T-helper 2 cell treated with Interferon-gamma antibody and Interleukin-4, amounts not matched to agents 5 μg/mL and 100 μg/mL, for 36 hours (primary cell): ENCODE data around the gene PMEPA1.

ENCODE experiments used
- DNase-seq: peaks from one replicate; pipeline ENCODE4 v3.0.0; 2021; ENCODE audit warnings: low spot score
- H3K27ac Mint-ChIP-seq: one replicate; pipeline ENCODE4 v1.8.0; 2021; ENCODE audit warnings: mild to moderate bottlenecking, mixed read lengths
- H3K27me3 Mint-ChIP-seq: one replicate; pipeline ENCODE4 v1.8.0; 2021; ENCODE audit warnings: low read depth, mixed read lengths
- H3K36me3 Mint-ChIP-seq: one replicate; pipeline ENCODE4 v1.8.0; 2021; ENCODE audit warnings: low read depth, mixed read lengths
- H3K4me1 Mint-ChIP-seq: one replicate; pipeline ENCODE4 v1.8.0; 2021; ENCODE audit warnings: low read depth, mixed read lengths
- H3K4me3 Mint-ChIP-seq: one replicate; pipeline ENCODE4 v1.8.0; 2022; ENCODE audit warnings: mild to moderate bottlenecking, moderate library complexity, mixed read lengths
- H3K9me3 Mint-ChIP-seq: one replicate; pipeline ENCODE4 v1.8.0; 2021; ENCODE audit warnings: mixed read lengths

Gene PMEPA1

DNA sequence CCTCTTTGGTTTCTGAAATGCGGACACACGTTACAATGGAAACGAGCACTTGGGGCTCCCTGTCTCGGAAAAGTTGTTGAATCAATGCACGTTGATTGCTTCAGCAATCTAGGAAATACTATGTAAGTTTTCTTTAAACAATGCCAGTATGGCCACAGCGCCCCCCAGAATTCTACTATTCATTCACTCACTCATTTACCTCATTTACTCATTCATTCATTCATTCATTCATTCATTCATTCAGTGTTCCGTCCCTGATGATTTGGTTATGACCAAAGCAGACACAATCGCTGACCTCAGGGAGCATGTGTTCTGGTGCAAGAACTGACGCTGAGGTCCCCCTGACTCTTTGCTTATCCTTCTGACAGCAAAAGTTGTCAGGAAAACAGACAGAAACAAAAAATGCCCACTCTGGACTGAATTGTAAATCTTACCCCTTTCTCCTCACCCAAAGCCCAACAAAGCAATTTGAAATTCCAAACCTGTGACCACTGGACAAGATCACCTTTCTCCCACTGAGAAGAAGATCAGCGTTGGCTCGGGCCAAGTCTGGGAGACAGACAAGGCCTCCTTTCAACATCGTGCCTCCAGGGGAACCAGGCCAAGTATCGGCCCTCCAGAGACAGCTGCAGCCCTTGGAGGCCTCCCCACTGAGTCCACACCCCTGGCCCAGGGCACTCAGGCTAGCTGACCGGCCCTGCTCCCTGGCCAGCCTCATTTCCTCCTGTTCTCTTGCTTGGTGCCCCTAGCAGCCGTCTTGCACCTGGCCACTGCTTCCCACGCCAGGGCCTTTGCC lies 15.0 kb upstream of the PMEPA1 start:
- no peaks in the 10 kb centered on the region for H3K36me3 Mint-ChIP-seq
- no peak for DNase-seq
- no peak overlapping the region for H3K4me3 Mint-ChIP-seq
- no peaks in the 10 kb centered on the region for H3K9me3 Mint-ChIP-seq
- H3K27ac Mint-ChIP-seq, result no peak overlapping the region
- H3K27me3 Mint-ChIP-seq, result no peaks in the 10 kb centered on the region
- no peaks in the 10 kb centered on the region for H3K4me1 Mint-ChIP-seq

DNA sequence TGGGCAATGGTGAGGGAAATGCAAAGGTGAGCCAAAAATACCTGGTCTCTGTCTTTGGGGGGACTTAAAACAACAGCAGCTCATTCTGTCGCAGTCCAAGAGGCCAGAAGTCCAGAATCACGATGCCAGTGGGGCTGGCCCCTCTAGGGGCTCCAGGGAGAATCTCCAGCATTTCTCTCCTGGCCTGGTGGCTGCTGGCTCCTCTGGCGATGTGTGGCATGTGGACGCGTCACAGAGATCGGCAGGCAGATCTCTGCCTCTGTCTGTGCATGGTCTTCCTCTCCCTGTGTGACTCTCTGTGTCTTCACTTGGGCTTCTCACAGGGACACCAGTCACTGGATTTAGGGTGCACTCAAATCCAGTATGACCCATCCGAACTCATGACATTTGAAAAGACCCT lies 14.0 kb upstream of the PMEPA1 start:
- H3K36me3 Mint-ChIP-seq, result no peaks in the 10 kb centered on the region
- no peak for DNase-seq
- H3K4me3 Mint-ChIP-seq, result no peak overlapping the region
- H3K27ac Mint-ChIP-seq, result no peak overlapping the region
- no peaks in the 10 kb centered on the region for H3K9me3 Mint-ChIP-seq
- peaks cover under 1% of the 10 kb centered on the region for H3K4me1 Mint-ChIP-seq
- no peaks in the 10 kb centered on the region for H3K27me3 Mint-ChIP-seq

DNA sequence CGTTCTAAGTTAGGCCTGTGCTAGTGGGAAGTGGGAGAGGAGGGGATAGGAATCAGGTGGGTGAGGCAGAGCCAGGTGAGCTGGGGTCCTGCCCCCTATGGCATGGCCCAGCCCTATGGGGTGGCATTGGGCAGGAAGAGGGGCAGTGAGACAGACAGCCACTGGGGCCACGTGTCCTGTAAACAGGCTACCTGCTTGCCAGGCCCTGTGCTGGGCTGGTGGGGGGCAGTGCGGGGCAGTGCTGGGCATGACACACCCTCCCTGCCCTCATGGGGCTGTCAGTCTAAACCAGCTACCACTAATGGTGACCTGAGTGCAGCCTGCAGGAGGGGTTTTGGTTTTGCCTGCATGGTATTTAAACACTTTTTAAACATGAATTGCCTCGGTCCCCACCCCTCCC lies 10.1 kb upstream of the PMEPA1 start:
- Mint-ChIP-seq H3K36me3 (no peaks in the 10 kb centered on the region), H3K4me1 (peaks cover 6% of the 10 kb centered on the region), H3K4me3 (no peak overlapping the region), H3K9me3 (no peaks in the 10 kb centered on the region), H3K27ac (no peak overlapping the region), H3K27me3 (peaks cover 5% of the 10 kb centered on the region)
- no peak for DNase-seq

DNA sequence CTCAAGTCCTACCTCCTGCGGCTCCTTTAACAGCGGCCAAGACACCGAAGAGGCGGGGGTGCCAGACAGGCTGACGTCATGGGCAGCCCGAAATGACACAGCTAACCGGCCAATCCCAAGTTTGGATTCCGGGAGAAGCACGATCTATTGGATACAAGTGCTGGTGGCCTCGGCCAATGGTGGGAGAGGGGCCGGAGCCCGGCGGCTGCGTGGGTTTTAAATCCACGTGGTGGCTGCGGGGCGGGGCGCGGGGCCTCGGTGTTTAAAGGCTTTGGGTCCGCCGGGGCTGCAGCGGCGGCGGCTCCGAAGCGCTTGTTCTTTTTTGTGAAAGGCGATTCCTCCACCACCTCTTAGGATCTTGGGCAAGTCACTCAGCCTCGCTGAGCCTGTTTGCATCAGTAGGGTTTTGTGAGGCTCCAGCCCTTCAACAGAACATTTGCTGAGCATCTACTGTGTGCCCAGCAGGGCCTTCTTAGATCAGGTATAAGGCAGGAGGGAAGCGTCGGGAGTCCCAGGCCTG lies 8.7 kb upstream of the PMEPA1 start:
- Mint-ChIP-seq H3K27ac (no peak overlapping the region), H3K36me3 (no peaks in the 10 kb centered on the region)

DNA sequence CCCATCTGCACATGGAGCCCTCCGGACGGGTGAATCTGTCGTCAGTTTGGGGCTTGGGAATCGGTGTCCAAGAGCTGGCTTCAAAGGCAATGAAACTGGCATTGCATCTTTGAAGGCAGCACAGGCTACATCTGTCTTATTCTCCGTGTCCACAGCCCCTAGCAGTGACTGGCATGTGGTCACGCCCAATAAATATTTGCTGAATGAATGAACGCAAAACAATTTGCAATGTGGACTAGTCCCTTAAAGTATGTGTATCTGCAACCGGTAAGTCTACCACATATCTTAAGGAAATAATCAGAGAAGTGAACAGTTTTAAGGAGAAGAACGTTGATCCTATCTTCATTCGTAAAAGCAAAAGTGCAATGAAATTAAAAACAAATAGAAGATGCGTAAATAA lies 8.0 kb upstream of the PMEPA1 start:
- Mint-ChIP-seq H3K27ac (no peak overlapping the region), H3K9me3 (no peaks in the 10 kb centered on the region), H3K36me3 (no peaks in the 10 kb centered on the region), H3K4me1 (peaks cover 6% of the 10 kb centered on the region), H3K4me3 (no peak overlapping the region), H3K27me3 (peaks cover 5% of the 10 kb centered on the region)
- DNase-seq, result no peak

More for the DNA sequence above, 8.7 kb upstream of the PMEPA1 start:
- H3K4me3 Mint-ChIP-seq, result peak overlapping the region; percentile 42
- peaks cover 6% of the 10 kb centered on the region for H3K4me1 Mint-ChIP-seq
- H3K9me3 Mint-ChIP-seq, result no peaks in the 10 kb centered on the region
- peak; percentile 92 for DNase-seq
- peaks cover 5% of the 10 kb centered on the region for H3K27me3 Mint-ChIP-seq

DNA sequence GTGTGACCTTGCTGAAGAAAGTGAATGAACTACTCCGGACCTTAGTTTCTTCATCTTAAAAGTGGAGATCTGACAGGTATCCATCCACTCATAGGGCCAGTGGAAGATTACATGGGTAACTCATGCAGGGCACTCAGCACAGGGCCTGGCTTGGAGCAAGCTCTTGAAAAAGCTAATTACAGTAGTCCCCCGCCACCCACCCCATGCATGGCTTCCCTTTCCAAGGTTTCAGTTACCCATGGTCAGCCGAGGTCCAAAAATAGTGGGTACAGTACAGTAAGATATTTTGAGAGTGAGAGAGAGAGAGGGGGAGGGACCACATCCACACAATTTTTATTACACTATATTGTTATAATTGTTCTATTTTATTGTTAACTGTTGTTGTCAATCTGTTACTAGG lies 7.1 kb upstream of the PMEPA1 start:
- Mint-ChIP-seq H3K9me3 (no peaks in the 10 kb centered on the region), H3K27me3 (peaks cover 14% of the 10 kb centered on the region), H3K36me3 (no peaks in the 10 kb centered on the region), H3K27ac (no peak overlapping the region), H3K4me1 (peaks cover 6% of the 10 kb centered on the region), H3K4me3 (no peak overlapping the region)
- DNase-seq, result no peak

DNA sequence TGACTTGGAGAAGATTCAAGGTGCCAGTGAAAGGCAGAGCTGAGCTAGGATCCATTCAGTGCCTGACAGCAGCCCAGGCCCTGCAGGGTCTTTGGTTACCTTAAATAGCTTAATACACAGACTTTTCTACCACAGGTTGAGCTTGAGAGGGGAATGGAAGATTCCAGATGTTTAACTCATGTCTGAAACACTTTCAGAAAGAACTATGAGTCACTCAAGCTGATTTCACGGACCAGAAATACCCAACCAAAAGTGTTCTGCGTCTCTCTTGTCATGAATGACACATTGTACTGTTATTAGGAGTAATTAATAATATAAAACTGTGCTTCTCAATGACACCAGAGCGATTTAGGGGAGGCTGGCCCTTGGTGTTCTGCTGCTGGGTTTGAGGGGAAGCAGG lies 6.4 kb upstream of the PMEPA1 start:
- Mint-ChIP-seq H3K27me3 (peaks cover 19% of the 10 kb centered on the region), H3K4me1 (peaks cover 6% of the 10 kb centered on the region), H3K4me3 (no peak overlapping the region), H3K27ac (no peak overlapping the region), H3K36me3 (no peaks in the 10 kb centered on the region), H3K9me3 (no peaks in the 10 kb centered on the region)
- DNase-seq, result no peak

DNA sequence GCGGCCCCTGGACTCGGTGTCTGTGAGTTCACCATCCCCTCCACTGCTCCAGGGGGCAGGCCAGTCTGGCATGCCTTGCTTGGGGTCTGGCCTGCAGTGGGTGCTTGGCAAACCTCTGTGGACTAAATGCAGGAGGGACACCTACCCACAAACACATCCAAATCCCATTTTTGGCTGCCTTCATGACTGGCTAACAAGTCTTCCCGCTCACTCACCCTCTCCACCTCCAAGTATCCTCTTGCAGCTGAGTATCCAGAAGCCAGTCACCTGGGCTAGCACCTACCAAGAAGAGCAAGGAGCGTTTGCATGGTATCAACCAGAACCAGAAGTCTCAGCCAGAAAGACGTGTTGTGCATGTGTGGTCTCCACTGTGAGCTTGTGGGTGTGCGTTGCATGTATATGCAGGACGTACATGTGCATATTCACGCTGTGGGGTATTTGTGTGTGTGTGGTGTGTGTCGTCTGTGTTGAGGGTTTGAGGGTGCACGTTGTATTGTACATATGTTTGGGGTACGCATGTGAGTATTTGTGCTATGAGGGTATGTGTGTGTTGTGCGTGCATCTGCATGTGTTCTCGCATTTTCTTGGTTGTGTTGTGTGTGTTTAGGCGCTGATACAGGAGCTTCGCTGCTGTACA lies 5.6 kb upstream of the PMEPA1 start:
- Mint-ChIP-seq H3K36me3 (no peaks in the 10 kb centered on the region), H3K4me1 (peaks cover 6% of the 10 kb centered on the region), H3K27ac (no peak overlapping the region), H3K27me3 (peaks cover 27% of the 10 kb centered on the region), H3K9me3 (no peaks in the 10 kb centered on the region), H3K4me3 (no peak overlapping the region)
- no peak for DNase-seq

DNA sequence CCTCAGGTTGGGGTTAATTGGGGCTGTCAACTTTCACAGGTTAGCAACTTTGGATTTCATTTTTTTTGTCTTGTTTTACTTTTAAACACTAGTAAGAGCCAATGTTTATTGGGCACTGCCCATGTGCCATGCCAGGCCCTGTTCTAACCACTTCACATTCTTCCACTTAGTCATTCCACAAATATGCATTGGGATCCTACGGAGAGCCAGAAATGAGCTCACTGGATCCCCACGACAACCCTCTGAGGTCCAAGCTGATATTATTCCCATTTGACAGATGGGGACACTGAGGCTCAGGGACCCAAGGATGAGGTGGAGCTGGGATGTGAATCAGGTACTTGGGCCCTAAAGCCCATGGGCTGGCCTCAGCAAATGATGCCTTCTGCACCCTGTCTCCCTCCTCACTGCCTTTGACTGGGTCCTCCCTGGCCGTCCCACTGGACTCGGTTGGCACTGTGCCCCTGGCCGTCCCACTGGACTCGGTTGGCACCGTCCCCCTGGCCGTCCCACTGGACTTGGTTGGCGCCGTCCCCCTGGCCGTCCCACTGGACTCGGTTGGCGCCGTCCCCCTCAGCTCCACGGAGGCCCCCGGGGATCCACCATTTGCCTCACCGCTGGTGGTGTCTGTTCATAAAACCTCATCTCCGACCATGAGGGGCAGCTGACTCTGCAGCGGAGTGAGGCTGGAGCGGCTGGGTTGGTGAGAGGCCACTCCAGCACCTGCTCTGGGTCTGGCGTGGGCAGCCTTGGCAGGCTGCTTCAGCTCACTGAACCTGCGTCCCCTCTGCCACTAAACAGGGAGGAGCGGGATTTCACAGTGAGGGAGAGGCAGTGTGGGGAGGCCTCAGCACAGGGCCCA lies 4.8 kb upstream of the PMEPA1 start:
- H3K27me3 Mint-ChIP-seq, result peaks cover 29% of the 10 kb centered on the region
- no peak overlapping the region for H3K4me3 Mint-ChIP-seq
- H3K9me3 Mint-ChIP-seq, result no peaks in the 10 kb centered on the region
- H3K4me1 Mint-ChIP-seq, result peaks cover 6% of the 10 kb centered on the region
- H3K36me3 Mint-ChIP-seq, result no peaks in the 10 kb centered on the region
- H3K27ac Mint-ChIP-seq, result no peak overlapping the region
- no peak for DNase-seq

DNA sequence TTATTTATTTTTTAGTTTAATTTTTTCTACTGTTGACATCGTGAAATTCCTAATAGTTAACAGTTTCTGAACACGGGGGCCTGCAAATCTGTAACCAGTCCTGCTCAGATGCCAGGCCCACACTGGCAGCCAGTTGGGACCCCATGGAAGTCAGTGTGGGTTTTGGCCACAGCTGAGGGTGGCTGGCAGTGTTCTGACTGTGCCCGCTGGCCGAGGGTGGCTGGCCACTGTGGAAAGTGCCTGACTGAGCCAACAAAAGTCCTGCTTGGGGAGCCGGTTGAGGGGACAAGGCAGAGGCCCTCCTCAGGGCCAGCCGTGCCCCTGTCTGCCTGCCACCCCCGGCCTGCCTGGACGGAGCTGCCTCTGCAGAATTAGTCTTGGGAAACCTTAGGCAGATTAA lies 4.1 kb upstream of the PMEPA1 start:
- Mint-ChIP-seq H3K27me3 (peaks cover 29% of the 10 kb centered on the region), H3K4me1 (peaks cover 6% of the 10 kb centered on the region), H3K9me3 (no peaks in the 10 kb centered on the region), H3K27ac (no peak overlapping the region), H3K36me3 (no peaks in the 10 kb centered on the region), H3K4me3 (no peak overlapping the region)
- no peak for DNase-seq

DNA sequence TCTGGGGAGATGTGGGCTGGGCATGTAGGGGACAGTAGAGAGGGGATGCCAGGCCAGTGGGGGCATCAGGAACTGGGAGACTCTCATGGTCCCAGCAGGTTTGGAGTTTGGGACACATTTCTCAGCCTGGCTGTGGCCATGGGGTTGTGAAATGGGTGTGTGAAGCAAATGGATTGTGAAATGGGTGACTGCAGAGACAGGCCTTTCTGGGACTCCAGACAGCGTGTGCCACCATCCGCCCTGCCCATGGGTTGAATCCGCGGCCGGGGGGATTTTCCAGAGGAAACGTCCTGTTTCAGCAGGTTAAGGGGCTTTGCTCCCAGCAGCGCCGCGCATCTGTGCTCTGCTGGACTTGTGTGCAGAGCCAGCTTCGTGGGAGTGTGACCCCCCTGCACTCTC lies 3.7 kb upstream of the PMEPA1 start:
- peaks cover 34% of the 10 kb centered on the region for H3K27me3 Mint-ChIP-seq
- no peaks in the 10 kb centered on the region for H3K36me3 Mint-ChIP-seq
- no peaks in the 10 kb centered on the region for H3K9me3 Mint-ChIP-seq
- no peak overlapping the region for H3K4me3 Mint-ChIP-seq
- H3K4me1 Mint-ChIP-seq, result peaks cover 8% of the 10 kb centered on the region
- H3K27ac Mint-ChIP-seq, result no peak overlapping the region
- DNase-seq, result no peak

DNA sequence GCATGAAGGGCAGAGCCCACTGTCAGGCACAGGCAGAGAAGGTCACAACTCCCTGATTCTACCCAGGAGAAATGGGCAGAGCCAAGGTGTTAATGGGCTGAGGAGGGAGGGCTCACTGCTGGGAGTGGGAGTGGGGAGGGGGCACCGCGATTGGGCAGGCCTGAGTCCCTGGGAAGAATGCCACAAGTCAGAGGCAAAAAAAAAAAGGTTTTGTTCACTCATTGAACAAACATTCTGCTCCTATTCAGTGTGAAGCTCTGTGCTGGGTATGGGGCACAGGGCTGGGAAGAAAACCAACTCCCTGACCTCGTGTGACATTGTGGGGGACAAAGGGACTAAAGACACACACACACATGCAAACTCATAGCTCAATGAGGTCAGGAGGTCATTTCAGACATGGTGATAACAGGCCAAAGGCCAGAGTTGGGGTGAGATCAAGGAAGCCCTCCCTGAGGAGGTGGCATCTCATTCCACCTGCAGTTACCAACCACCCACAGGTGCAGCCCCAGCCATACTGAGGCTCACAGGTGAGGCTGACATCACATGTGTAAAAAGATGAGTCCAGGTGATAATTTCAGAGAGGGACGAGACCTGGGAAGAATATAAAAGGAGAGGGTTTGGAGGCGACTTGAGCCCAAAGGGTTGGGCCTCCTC lies 3.2 kb upstream of the PMEPA1 start:
- Mint-ChIP-seq H3K27me3 (peaks cover 37% of the 10 kb centered on the region), H3K9me3 (no peaks in the 10 kb centered on the region), H3K27ac (no peak overlapping the region), H3K4me1 (peaks cover 8% of the 10 kb centered on the region), H3K4me3 (no peak overlapping the region), H3K36me3 (no peaks in the 10 kb centered on the region)
- DNase-seq, result no peak

DNA sequence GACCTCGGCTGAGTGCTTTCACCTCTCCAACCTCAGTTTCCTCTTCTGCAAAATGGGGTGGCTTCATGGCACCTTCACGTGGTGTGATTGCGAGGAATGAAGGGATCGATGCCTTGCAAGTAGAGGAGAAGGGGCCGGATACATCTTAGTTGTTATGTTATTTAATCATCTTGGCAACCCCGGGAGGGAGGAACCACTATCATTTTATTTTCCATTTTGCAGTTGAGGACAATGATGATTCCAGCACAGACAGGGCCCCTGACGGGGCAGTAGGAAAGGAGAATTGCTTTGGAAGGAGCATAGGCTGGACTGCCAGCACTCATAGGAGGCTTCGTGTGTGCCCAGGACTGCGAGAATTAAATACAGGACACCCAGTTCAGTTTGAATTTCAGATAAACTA lies 2.5 kb upstream of the PMEPA1 start:
- H3K27me3 Mint-ChIP-seq, result peaks cover 42% of the 10 kb centered on the region
- no peaks in the 10 kb centered on the region for H3K36me3 Mint-ChIP-seq
- H3K27ac Mint-ChIP-seq, result no peak overlapping the region
- H3K4me3 Mint-ChIP-seq, result no peak overlapping the region
- DNase-seq, result no peak
- peaks cover 5% of the 10 kb centered on the region for H3K4me1 Mint-ChIP-seq
- no peaks in the 10 kb centered on the region for H3K9me3 Mint-ChIP-seq
